ENCODE measurements around the gene AMMECR1.

The AMMECR1 gene

DNA sequence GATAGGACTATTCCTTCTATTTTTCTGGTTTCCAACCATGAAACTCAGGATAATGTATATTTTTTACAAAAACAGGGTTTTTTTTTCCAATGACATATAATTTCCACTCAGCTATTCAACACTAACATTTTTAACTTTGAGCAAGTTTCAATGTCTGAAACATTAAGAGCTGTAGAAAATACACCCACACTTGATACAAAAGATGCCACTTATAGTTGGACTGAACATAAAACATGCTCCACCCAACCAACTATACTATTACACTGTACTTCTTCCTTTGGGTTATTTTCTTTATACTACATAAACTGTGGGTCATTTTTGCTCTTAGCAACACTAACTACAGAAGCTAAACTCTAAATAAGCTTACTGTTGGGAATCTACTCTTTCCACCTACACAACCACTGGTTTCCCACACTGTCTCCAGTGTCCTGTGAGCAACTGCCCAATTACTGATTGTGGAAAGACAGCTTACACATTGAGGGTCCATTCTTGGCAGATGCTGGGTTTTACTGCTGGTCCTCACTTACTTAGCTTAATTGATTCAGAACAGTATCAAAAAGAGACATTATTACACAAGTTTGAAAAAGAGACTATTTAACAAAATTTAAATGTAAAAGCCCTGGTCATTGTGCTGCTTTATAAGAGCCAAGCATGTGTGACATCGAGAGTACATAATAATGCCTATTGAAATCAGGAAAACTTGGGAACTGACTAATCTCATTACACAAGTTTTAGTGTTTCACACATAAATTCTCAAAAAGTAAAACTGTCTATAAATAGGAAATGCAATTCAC, 6.3 kb downstream of the AMMECR1 start:
- TF ChIP-seq, protein P1, sequence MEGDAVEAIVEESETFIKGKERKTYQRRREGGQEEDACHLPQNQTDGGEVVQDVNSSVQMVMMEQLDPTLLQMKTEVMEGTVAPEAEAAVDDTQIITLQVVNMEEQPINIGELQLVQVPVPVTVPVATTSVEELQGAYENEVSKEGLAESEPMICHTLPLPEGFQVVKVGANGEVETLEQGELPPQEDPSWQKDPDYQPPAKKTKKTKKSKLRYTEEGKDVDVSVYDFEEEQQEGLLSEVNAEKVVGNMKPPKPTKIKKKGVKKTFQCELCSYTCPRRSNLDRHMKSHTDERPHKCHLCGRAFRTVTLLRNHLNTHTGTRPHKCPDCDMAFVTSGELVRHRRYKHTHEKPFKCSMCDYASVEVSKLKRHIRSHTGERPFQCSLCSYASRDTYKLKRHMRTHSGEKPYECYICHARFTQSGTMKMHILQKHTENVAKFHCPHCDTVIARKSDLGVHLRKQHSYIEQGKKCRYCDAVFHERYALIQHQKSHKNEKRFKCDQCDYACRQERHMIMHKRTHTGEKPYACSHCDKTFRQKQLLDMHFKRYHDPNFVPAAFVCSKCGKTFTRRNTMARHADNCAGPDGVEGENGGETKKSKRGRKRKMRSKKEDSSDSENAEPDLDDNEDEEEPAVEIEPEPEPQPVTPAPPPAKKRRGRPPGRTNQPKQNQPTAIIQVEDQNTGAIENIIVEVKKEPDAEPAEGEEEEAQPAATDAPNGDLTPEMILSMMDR (IDR thresholded peaks at IDR 0.05; ENCODE audit: low read length, missing control alignments) = no peak
- DNase-seq (ENCODE audit: low read depth) = no peak
- H3K4me3 ChIP-seq (replicated peaks; ENCODE audit: low read depth, low read length) = no peak overlapping the region

DNA sequence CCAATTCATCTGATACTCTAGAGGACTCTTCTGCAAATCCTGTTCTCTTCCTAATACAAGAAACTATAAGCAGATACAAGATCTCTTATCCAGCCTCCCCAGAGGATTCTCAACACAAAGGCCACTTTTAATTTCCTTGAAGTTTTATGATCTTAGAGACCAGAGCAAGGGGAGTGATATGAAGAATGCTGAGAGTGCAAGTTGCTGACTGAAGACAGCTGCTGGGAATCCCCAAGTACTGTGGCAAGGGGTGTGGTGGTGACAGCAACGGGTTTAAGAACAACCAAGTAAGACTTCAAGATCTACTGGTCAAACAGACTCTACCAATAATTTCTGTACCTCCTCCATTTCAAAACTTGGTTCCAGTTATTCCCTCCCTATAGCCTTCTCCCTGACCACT, 7.0 kb downstream of the AMMECR1 start:
- DNase-seq (ENCODE audit: low read depth) = no peak
- TF ChIP-seq, protein P1 (IDR thresholded peaks at IDR 0.05; ENCODE audit: low read length, missing control alignments) = no peak
- no peak overlapping the region for H3K4me3 ChIP-seq (replicated peaks; ENCODE audit: low read depth, low read length)

DNA sequence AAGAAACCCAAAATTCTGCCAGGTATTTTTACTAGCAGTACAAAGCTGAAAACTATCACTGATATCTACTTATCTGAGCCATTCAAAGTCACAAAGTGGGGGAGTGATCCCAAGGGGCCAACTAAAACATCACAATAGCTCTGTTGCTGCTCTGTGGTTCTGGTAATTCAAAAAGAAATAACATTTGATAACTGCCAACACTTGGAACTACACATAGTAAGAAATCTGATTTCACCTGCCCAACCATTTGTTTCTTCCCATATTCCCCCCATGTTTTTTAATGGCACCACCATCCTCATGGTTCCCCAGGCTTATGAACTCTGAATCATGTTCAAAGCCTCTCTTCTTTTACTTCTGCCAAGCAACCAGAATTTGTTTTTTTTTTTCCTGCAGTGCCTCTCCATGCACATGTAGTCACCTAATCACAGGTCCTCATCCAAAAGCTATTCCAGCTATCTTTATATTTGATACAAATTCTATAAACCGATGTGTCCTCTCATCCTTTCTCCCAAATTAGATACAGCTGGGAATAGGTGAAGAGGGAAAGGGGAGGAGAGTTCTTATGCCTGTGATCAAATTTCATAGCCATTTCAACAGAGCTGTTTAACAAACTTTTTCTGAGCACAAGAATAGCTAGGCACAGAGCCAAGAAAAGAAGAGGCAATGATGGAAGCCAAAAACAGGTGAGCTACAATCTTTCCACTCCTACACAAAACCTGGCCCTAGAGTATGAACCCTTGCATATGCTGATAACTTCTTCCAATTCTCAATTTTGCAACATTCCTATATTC, 7.7 kb downstream of the AMMECR1 start:
- no peak for DNase-seq (ENCODE audit: low read depth)
- TF ChIP-seq, protein P1 (IDR thresholded peaks at IDR 0.05; ENCODE audit: low read length, missing control alignments) = no peak

DNA sequence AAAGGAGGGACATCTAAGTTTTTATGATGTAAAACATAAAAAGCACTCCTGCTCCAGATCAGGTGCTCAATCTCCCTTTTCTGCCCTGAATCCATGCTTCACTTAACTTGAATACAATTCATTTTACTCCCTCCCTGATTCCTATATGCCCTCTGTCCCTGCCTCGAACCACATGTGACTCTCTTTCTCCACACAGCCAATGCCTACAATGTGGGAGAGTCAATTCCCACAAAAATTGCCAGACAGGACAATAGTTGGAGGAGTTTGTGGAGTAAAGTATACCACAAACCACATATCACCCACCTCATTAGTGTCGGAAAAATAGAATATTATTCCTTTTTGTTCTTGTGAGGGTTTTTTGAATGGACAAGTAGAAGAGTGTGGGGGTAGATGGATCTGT, 9.7 kb downstream of the AMMECR1 start:
- H3K4me3 ChIP-seq (replicated peaks; ENCODE audit: low read depth, low read length) = no peak overlapping the region
- no peak for DNase-seq (ENCODE audit: low read depth)
- TF ChIP-seq, protein P1 (IDR thresholded peaks at IDR 0.05; ENCODE audit: low read length, missing control alignments) = no peak

More for the DNA sequence above, 7.7 kb downstream of the AMMECR1 start:
- H3K4me3 ChIP-seq (replicated peaks; ENCODE audit: low read depth, low read length) = no peak overlapping the region

DNA sequence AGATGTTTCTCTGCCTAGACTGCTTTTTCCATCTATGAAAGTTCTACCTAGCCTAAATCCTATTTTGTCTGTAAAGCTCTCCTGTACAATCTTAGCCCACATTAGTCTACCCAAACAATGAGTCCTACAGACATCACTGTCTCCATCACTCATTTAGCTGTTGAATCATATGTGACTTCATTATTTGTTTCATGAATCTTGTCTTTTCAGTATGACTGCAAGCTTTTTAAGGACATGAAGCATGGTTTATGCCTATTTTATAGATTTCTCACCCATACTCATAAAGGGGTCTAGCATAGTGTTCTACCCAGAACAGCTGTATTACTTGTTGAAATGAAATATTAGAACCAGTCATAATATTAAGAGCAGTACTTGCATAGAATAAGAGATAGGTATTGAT, 13.0 kb downstream of the AMMECR1 start:
- TF ChIP-seq, protein P1 (IDR thresholded peaks at IDR 0.05; ENCODE audit: low read length, missing control alignments) = no peak
- no peak for DNase-seq (ENCODE audit: low read depth)

DNA sequence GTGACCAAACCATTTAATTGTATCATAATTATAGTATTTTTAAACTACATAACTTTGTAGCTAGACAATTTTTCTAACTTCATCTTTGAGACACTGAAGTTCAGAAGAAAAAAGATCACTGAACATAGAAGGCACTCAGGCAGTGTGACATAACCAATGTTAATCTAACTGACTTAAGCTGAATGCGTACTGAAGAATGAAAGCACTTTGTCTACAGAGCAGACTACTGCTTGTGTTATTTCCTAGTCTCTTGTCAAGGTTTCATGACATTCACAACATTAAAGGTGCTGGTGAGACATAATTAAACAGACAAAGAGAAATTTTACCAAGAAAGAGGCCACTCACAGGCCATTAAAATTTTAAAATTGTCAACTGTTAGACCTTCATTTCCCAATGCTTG, 13.5 kb downstream of the AMMECR1 start:
- no peak overlapping the region for H3K4me3 ChIP-seq (replicated peaks; ENCODE audit: low read depth, low read length)
- TF ChIP-seq, protein P1 (IDR thresholded peaks at IDR 0.05; ENCODE audit: low read length, missing control alignments) = no peak

More for the DNA sequence above, 13.0 kb downstream of the AMMECR1 start:
- H3K4me3 ChIP-seq (replicated peaks; ENCODE audit: low read depth, low read length) = no peak overlapping the region

More for the DNA sequence above, 13.5 kb downstream of the AMMECR1 start:
- no peak for DNase-seq (ENCODE audit: low read depth)

Data from fibroblast of pulmonary artery (primary cell).